Measurements from ENCODE around the gene IGFBP5. TPM values are rescaled to one million over a fixed set of nuclear protein-coding genes. Genes with fewer than 3 reads are reported as not detected.

IGFBP5 gene
- total RNA-seq, 3 donors from 2014 or later = 161 to 1,107 (median 177) TPM

DNA sequence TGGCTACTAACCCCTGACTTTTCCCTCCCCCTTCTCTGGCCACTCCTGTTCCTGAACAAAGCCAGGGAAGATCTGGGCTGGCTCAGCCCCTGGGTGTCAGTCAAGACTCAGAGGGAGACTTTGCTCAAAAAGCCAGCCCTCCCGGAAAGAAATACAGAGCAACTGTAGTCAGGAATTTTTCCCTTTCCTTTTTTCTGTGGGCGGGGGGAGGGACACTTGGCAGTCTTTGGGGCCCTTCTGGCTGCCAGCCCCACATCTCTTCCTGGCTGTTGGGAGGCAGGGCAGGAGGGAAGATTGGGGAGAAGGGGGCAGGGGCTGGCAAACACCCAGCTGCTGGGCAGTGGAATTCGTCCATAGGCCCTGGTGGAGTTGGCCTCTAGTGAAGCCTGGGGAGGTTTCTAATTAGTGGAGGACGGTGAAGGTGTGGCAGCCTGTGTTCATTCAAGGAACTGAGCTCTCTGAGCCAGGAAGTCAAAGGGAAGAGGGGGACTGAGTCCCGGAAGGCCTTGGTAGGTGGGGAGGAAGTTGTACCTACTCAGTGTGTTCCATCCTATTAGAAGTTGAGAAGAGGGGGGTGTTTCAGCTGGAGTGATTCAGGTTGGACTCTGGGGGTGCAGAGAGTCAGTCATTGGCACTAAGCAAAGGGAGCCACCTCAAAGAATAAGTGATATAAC lies 51.2 kb downstream of the IGFBP5 start:
- H3K27ac ChIP-seq = peak overlapping the region; percentile 41 to 69
- TF ChIP-seq POLR2A (IDR thresholded peaks at IDR 0.05) (no peak), POLR2AphosphoS5 (IDR thresholded peaks at IDR 0.05) (no peak)
- TF ChIP-seq, protein P1, sequence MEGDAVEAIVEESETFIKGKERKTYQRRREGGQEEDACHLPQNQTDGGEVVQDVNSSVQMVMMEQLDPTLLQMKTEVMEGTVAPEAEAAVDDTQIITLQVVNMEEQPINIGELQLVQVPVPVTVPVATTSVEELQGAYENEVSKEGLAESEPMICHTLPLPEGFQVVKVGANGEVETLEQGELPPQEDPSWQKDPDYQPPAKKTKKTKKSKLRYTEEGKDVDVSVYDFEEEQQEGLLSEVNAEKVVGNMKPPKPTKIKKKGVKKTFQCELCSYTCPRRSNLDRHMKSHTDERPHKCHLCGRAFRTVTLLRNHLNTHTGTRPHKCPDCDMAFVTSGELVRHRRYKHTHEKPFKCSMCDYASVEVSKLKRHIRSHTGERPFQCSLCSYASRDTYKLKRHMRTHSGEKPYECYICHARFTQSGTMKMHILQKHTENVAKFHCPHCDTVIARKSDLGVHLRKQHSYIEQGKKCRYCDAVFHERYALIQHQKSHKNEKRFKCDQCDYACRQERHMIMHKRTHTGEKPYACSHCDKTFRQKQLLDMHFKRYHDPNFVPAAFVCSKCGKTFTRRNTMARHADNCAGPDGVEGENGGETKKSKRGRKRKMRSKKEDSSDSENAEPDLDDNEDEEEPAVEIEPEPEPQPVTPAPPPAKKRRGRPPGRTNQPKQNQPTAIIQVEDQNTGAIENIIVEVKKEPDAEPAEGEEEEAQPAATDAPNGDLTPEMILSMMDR (IDR thresholded peaks at IDR 0.05) = no peak
- peaks cover 0 to 7% of the 10 kb centered on the region in 2 donors for H3K4me1 ChIP-seq
- H3K36me3 ChIP-seq = no peaks in the 10 kb centered on the region
- DNase-seq (ENCODE audit: low spot score in 2 of 2) = no peak
- H3K27me3 ChIP-seq = no peaks in the 10 kb centered on the region
- intact Hi-C loops (cut with DNase I; ENCODE audit: low total_unique reads) = no loop called here
- no peak overlapping the region for H3K4me3 ChIP-seq
- H3K9me3 ChIP-seq = no peaks in the 10 kb centered on the region

DNA sequence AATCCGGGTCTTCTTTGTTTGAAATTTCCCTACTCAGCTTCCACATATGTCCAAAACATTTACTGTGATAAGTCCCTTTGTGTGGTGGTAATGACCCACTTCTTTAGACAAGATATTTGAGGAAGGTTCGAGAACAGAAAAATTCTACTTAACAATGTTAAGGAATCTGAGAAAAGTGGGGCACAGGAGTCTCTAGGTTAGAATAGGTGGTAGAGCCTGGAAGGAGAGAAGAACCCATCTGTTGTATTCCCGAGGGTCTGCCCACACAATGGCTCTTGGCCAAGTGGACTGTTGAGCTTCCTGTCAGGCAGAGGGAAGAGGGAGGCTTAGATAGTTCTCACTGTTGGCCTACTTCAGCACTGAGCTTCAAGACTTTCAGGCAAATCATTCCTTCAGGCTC lies 57.9 kb downstream of the IGFBP5 start:
- no peaks in the 10 kb centered on the region for H3K4me1 ChIP-seq
- intact Hi-C loops (cut with DNase I; ENCODE audit: low total_unique reads) = loop anchor here (10.0 kb wide), 1 partner anchor 113 kb away; no protein-coding TSS in a partner anchor
- peak overlapping the region in 2 of 3 donors; percentile 72 to 75 for H3K4me3 ChIP-seq
- H3K27ac ChIP-seq = no peak overlapping the region
- TF ChIP-seq, protein P1 (IDR thresholded peaks at IDR 0.05) = no peak
- TF ChIP-seq POLR2AphosphoS5 (IDR thresholded peaks at IDR 0.05) (no peak), POLR2A (IDR thresholded peaks at IDR 0.05) (no peak)
- no peaks in the 10 kb centered on the region for H3K36me3 ChIP-seq
- H3K27me3 ChIP-seq = peaks cover 0 to 3% of the 10 kb centered on the region in 2 donors
- H3K9me3 ChIP-seq = no peaks in the 10 kb centered on the region
- DNase-seq (ENCODE audit: low spot score in 2 of 2) = no peak

DNA sequence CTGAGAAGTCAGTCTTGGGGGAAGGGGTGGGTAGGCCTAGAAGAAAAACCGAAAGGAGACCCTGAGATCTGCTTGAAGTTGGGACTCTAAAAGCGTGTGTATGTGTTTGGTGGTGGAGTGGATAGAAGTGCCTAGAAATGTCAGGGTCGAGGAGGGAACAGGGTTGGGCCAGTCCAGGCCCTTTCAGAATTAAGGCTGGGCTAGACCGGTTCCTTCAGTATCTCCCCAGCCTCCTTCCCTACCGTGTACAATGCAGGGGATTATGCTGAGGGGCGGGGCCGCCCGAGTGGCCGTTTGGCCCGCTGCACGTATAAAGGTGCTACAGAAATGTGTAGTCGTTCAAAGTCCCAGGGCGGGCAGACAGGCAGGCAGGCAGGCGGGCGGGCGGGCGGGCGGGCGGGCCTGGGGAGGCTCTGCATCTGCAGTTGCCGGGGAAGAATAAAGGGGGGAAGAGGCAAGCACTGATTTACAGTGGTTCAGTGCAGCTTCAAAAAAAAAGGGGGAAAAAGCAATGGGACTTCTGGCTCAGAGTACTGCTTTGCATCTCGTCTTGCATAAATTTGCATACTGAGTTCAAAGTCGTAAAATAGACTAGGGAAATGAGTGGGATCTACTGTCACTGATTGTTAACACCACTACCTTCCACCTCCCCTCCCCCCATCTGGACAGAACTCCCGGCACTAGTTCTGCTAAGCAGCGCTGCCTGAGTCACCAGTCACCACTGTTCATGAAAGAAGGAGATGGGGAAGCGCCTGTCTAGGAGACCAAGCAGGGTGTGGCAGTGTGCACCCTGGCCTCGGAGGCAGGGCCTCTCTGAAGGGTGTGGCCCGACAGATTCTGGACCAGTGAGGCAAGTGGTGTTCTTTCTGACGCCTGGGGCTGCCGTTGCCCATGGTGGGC lies 58.5 kb downstream of the IGFBP5 start:
- no peak for DNase-seq (ENCODE audit: low spot score in 2 of 2)
- Histone ChIP-seq H3K36me3 (no peaks in the 10 kb centered on the region), H3K27ac (peak overlapping the region; percentile 33 to 58), H3K4me3 (peak overlapping the region in 2 of 3 donors; percentile 72 to 75), H3K27me3 (peaks cover 0 to 3% of the 10 kb centered on the region in 2 donors), H3K4me1 (no peaks in the 10 kb centered on the region), H3K9me3 (no peaks in the 10 kb centered on the region)
- intact Hi-C loops (cut with DNase I; ENCODE audit: low total_unique reads) = loop anchor here (10.0 kb wide), 1 partner anchor 112 kb away; no protein-coding TSS in a partner anchor
- TF ChIP-seq POLR2A (IDR thresholded peaks at IDR 0.05) (no peak), POLR2AphosphoS5 (IDR thresholded peaks at IDR 0.05) (no peak)
- TF ChIP-seq, protein P1 (IDR thresholded peaks at IDR 0.05) = no peak

DNA sequence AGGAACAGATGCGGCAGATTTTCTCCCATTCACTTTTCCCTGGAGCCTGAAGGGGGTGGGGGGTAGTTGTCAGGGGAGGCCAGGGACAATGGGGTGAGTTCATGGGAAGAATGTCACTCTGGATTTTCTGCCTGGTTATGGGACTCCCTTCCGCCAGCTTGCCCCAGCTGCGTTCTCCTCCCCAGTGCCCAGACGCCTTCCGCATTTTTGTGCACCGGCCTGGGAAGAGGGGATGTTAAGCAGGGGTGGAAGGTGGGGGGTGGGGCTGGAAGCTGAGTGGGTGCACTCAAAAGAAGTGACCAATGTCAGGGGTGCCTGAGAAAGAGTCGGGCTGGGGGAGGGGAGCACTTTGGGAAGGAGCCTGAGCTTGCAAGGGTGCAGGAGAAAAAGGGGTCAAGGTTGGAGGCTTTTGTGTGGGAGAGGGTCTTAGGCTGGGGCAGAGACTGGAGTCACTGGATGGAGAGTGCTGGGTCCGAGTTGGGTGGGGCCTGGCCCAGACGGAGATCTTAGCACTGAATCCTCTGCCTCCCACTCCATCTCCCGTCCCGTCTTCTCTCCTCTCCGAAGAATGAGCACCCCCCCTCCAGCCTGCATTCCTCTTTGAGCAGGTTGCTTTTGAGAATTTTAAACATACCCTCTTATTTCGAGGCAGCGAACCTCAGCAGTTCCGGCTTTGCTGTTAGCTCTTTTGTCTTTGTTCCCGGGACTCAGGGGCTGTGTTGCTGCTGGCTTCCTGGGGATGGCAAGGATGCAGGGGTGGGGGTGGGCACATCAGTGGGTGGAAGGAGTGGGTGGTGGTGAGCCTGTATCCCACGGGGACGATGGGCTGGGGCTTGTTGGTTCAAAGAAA lies 59.4 kb downstream of the IGFBP5 start:
- H3K27me3 ChIP-seq = peaks cover 0 to 3% of the 10 kb centered on the region in 2 donors
- TF ChIP-seq POLR2AphosphoS5 (IDR thresholded peaks at IDR 0.05) (no peak), POLR2A (IDR thresholded peaks at IDR 0.05) (no peak)
- TF ChIP-seq, protein P1 (IDR thresholded peaks at IDR 0.05) = no peak
- no peaks in the 10 kb centered on the region for H3K4me1 ChIP-seq
- peak overlapping the region; percentile 33 to 58 for H3K27ac ChIP-seq
- no peaks in the 10 kb centered on the region for H3K36me3 ChIP-seq
- DNase-seq (ENCODE audit: low spot score in 2 of 2) = peak in 1 of 2 donors; percentile 48
- H3K4me3 ChIP-seq = peak overlapping the region in 2 of 3 donors; percentile 72 to 75
- H3K9me3 ChIP-seq = no peaks in the 10 kb centered on the region
- intact Hi-C loops (cut with DNase I; ENCODE audit: low total_unique reads) = loop anchor here (10.0 kb wide), 1 partner anchor 111 kb away; no protein-coding TSS in a partner anchor

Measured in breast epithelium (tissue), 4 donors.